Fibroblast of skin of left quadriceps (primary cell): Measurements from ENCODE around the gene TNFAIP8.
"Not testable (repeated sequence)": the region's sequence is repeated elsewhere in the genome, so short reads cannot be mapped to it uniquely, and the experiment has no call there.

Experiments
- DNase-seq, 2 experiments: peaks; one replicate each; pipeline ENCODE4 v3.0.0-alpha.2; 2013; ENCODE audit warnings: low read depth in 2 of 2

TNFAIP8 gene

DNA sequence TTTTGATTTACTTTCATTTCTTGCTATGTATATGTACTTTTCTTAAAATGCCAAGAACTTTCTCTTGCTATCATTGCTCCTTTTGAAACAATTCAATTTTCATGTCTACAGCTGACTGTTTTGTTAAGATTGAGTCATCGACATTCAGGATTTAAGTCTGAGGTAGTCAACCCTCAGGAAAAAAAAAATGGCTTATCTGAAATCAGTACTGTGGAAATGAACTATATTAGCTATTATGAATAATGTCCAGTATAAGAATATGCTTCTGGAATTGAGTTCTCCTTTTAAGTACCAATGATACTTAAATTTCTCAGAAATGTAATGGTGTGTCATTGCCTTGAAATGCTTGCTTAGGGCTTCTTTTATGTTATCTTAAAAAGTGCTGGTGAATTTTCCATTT is 37.9 kb downstream of the TNFAIP8 start:
- DNase-seq = peak; percentile 37 to 49

DNA sequence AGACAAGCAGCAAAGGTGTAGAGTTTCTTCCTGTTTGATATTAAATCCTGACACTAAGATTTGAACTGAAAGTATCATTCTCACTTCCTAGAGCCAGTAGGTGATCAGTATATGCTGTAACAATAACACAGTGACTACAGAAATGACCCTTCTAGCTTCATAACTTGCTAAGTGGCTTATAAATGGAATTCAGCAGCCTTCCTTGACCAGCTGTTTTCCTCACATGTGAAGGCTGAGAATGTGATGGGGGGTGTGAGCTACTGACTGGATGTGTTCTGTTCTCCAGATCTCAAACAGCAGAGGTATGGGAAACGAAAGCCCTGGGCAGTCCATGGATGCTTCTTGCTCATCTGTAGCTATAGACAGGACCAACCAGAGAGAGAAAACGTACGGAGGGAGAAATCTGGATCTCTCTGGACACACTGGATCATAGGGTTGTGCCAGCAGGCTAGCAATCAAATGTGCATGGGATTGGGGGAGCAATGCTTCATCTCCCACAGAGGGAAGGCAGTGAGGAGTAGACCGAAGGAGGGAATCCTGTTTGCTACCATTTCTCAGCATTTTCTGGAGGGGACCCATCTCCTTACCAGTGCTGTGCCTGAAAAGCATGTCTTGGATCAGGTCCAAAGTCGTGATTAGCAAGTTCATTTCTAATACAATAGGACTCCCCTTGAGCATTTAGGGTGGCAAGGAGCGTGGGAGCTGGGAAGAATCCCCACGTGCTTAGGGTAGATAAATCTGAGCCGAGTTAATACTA is 39.4 kb downstream of the TNFAIP8 start:
- no peak for DNase-seq

DNA sequence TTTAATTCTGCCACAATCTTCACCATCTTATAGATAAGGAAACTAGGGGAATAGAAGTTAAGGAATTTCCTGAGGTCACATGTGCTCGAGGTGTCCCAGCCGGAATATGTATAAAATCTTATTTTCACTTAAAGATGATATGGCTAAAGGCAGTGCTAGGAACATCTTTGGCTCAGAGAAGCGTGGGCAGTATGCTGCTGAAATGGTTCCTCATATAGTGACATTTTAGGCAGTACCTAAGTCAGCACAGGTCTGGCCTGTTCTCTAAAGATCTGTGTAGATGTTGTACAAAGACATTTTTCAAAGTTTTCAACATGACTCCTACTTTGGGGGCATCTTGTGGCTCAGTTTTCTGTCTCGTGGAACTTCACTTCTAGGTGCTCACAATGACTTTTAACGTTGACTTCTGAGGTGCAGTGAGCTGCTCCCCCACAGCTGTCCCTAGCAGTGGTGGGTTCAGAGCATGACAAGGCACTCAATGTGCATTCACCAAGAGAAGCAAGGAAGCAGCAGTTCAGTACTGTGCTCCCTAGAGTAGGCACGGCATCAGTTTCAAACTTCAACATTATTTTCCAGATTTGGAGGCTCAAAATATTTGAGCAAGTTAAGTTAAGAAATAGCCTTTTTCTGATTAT is 40.3 kb downstream of the TNFAIP8 start:
- DNase-seq = no peak

DNA sequence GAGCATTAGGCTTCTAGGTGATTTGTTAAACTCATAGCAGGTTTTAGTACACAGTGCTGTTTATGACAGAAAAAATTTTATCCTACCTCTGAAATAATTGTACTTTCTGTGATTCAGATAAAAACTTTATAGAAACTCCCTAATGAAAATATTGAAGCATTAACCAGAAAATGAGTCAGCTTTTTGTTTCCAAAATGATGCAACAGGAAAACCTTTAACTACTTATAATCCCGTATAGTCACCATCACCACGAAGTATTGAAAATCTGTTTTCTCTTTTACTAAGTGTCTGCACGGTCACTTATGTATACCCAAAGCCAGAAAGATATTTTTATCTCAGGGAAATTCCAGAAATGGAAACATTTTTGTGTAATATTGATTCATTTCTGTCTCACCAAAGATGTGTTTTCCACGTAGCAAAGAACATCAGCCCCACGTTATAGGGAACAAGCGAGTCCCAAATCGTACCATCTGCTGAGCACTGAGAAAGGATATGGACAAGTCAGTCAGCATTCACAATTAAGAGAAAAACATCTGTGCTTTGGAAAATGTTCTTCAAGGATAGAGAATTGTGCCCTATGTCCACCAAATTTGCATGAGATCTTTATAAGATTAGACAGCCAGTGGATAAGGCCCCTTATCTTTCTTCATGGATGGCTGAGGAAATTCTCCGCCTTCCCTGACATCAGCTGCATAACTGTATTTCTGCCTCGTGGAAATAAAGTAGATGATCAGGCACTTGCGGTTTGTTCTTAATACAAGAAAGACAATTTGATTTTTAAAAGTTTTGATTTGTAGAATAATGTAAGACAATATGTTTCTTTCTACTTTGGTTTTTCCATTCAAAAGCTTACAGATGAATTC is 41.9 kb downstream of the TNFAIP8 start:
- DNase-seq = peak; percentile 71 to 76

DNA sequence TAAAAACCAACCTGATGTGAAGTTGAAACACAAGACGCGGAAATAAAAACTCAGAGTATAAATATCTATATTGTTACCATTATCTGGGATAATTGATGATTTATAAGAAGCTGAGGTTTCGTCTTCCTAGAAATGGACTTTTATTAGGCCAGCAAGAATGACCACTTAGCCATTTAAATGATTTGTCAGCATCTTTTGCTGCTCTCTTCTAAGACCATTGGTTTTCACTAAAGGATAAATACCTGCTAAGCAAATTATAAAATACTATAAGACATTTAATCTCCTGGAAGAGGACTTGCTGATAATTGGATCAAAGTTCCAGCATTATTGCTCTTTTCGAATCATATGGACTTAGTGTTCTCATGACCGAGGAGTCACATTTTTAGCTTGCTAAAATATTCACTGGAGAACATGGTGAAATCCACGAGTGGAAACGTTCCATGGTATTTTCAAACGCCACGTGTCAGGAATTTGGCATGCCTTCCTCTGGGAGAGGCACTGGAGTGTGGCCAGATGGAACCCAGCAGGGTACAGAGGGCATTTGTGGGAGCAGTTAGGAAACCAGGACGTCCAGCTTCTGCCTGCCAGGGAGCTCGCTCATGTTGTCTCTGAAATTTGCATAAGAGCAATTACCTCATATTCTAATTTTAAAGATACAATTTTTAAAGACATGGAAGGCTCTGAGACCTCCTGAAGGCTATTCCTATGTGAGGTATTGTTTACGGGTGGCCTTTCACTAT is 43.1 kb downstream of the TNFAIP8 start:
- no peak for DNase-seq

DNA sequence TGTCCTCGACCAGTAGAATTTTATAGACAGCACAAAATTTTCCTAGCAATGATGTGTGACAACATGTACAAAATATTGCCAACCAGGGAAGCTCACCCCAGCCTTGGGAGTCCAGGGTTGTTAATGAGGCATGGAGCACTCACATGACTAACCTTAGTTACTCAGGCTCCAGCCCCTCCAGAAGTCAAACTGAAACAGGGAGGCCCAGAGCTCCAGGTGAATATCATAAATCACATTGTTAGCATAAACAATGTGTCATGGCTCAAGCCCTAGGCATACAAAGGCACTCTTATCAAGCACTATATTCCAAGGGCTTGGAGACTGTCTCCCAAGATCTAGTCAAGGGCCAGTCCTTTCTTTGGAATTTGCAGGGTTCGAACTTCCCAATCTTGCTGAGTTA is 44.4 kb downstream of the TNFAIP8 start:
- no peak for DNase-seq

DNA sequence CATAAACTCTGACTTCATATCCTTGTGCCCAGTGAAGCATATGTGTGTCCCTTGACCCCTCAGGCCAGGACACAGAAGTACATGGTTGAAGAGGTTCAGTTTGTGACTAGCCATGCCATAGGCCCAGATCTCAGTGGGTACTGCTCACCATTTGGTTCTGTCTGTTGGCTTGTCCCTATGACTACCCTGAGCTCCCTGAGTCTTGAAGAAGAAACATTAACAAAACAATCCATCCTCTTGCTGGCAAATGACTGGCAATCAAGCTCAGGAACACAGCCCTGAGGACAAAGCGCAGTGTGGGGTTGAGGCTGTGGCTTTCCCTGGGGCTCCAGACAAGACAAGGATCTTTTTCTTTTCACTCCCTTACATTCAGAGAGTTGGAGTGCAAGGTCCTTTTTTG is 46.3 kb downstream of the TNFAIP8 start:
- no peak for DNase-seq

DNA sequence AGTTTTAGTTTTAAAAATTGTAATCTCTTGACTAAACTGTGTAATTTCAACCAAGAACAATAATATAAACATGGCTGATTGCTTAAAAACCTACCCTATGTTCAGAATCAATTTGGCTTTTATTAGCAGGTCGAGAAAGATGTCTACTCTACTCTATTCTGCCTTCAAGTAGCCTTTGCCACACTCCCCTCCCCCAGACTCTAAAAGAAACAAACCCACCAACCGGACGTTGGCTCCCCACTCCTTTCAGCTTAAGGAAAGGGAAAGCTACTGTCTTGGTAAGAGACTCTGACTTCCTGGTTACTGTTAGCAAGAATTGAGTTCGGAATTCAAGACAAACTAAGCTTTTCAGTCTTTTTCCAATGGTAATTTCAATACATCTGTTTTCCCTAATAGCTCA is 46.7 kb downstream of the TNFAIP8 start:
- no peak for DNase-seq

DNA sequence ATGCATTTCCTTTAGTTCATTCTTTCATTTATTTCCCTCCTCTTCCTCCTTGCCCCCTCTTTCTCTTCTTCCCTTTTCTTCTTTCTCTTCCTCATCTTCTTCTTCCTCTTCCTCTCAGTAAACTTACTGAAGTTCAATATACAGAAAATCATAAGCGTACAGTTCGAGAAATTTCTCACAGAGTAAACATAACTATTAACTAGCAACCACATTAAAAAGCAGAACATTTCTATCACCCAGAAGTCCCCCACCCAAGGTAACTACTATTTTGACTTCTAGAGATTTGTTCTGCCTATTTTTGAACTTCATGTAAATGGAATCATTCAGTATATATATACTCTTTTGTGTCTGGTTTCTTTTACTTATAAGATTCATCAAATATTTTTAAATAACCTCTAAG is 48.2 kb downstream of the TNFAIP8 start:
- DNase-seq = no peak

DNA sequence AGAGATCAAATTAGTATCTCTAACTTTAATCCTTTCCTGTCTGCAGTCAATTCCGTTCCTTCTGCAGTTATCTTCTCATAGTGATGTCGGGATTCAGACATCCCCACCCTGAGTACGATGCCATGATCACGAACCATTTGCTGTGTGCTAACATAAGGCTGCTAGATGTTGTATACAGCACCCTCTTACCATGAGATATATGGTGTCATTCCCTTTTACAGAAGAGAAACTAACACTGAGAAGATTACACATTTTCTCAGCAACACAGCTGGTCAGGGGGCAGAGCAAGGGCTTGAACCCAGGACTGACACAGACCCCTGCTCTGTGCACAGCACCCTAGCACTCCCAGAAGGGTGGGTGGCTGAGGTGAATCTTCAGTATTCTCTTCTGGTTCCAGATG is 49.6 kb downstream of the TNFAIP8 start:
- no peak for DNase-seq

DNA sequence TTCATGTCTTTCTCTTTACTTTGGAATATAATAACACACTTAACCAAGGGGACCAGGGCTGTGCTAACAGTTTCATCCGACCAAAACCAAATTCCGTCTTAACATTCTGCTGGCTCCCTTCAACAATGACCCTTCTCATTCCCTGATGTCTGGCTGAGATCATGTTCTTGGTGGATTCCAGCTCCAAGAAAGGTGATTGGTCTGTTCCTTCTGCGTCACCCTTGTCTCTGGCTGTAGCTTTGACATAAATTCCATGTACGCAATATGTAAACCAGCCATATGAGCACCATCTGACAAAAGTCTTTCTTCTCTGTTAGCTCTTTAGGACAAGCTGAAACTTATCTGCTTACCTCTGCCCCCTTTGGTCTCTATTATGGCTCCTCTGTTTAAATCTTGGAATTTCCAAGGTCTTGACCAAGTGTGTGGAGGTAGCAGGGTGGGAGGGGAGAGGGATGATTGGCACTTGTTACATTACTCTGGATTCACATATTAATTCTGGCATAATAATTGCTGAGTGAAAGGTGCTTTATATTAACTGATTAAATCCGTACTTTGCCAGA is 50.8 kb downstream of the TNFAIP8 start:
- no peak for DNase-seq

DNA sequence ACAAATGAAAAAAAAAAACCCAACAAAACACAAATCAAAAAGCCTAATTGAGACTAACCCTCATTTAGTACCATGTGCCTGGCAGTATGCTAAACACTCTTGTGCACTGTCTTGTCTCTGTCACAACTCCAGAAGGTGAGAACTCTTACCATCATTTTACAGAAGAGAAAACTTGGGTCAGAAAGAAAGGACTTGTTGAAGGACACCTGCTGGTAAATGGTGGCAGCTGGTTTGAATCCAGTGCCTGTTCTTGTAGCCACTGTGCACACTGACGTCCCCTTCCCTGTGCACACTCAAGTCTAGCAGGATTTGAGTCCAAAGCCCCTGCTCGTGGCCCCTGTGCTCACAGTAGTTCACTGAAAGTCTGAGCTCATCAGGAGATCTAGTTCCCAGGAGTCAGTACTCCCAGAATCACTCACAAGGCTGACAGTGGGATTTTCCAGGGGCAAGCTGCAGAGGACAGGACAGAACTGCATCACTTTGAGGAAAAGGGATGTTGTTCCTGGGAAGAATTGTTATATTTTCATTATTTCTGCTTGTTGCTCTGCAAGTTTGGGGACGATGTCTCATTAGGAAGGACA is 53.5 kb downstream of the TNFAIP8 start:
- DNase-seq = no peak

DNA sequence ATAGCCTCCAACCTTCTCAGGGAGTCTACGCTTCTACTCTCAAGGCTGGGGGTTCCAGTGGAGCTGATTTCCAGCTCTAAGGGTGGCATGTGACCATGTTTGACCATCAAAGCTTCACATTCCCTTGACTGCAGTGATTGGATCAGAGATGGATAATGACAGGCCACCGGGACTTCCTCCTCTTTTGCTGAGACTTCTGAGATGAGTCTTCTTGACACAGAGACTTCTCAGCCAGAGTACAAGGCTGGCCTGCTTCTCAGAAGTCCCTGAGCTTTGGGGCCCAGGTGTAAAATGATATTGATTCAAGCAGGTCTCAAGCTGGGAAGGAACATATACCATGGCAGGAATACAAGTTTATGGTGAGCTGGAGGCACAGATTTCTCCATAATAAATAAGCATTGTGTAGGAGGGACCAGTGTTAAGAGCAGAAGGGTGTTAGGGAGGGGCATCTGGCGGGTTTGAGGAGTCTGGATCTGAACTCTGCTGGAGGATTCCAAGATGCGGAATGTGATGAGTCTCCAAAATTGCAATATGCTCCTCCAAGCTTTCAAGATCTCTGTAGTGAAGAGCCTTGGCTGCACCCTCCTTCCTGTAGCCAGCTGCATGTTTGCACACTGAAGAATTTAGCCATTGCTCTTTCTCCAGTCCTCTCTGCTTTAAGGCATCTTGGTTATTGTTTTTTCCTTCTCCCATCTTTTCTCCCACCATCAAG is 54.8 kb downstream of the TNFAIP8 start:
- no peak for DNase-seq

DNA sequence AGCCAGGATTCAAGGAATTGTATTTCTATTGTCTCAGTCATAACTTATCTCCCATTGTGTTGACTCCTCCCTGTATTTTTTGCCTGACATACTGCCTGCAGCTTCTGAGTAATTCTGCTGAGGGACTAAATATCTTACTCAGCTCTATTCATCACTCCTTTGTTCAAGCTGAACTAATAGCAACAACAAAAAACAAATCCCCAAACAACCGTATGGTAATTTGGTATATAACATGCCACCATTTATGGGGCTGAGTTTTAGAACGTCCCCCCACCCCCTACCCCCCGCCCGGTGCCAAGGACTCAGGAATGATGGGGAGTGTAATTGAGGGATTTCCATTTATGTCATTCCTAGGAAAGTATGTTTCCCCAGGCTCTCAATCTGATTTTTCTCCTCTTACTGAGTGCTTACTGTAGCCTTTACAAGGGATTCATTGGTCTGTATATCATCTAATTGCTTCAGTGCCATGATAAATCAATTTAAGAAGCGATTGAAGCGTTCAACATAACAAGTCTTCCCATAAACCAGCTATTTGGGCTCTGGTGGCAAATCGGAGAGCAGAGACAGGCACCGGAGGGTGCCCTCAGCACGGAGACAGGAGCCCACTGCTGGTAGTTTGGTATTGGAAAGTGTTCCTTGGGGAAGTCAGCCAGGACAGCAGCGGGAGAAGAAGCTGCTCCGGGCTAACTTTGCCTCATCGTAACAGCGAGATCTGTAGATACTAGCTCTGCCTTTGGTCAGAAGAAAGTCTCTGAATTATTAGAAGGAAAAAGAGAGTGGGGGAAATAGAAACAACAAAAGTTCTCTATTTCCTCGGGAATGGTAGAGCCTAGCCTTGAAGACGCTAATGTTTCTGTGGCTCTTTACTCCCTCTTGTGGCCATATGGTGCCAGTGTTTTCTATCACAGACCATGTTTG is 55.8 kb downstream of the TNFAIP8 start:
- peak; percentile 55 to 59 for DNase-seq

DNA sequence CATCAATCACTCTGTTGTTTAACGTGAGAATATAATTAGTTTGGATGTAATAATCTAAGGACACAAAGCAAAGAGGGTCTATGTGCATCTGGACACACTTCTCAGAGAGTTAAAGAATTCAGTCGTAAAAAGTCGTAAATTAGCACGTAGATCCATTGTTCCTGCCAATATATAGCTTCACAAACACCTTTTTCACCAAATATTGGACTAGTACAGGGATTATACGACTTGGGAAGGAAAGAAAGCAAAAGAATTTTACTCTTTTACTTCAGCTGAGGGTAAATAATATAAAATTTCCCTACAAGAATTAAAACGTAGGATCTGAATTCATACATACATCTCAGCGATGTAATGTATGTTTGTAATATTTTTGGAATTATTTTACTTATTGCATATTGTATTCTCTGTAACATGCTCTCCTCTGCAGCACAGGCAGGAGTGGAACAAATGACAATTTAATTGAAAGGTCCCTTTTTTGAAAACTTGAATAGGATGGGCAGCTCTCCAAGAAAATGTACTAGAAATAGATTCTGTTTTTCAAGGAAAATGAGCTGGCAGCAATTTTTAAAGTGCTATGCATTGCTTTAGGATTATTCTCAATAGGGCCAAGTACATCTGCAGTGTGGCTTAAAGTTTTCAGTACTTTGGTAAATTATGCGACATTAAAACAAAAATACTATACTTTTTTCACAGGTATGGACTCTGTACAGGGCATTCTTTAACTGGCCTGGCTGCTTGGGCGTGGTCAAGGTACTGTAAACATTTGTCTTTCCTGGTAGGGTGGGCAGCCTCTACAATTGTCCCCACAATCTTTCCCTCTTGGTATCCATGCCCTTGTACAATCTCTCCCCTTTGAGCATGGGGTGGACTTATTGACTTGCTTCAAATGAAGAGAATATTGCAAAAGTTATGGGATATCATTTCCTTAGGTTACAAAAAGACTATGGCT is 56.7 kb downstream of the TNFAIP8 start:
- DNase-seq = no peak

DNA sequence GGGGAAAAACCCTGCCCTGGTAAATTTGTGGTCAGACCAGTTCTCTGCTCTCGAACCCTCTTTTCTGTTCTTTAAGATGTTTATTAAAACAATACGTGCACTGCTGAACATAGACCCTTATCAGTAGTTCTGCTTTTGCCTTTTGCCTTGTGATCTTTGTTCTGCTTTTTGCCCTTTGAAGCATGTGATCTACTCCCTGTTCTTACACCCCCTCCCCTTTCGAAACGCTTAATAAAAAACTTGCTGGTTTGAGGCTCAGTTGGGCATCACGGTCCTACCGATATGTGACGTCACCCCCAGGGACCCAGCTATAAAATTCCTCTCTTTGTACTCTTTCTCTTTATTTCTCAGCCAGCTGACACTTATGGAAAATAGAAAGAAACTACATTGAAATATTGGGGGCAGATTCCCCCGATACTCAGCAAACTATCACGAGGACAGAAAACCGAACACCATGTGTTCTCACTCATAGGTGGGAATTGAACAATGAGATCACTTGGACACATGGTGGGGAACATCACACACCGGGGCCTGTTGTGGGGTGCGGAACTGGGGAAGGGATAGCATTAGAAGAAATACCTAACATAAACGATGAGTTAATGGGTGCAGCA is 58.4 kb downstream of the TNFAIP8 start:
- not testable (repeated sequence) for DNase-seq

DNA sequence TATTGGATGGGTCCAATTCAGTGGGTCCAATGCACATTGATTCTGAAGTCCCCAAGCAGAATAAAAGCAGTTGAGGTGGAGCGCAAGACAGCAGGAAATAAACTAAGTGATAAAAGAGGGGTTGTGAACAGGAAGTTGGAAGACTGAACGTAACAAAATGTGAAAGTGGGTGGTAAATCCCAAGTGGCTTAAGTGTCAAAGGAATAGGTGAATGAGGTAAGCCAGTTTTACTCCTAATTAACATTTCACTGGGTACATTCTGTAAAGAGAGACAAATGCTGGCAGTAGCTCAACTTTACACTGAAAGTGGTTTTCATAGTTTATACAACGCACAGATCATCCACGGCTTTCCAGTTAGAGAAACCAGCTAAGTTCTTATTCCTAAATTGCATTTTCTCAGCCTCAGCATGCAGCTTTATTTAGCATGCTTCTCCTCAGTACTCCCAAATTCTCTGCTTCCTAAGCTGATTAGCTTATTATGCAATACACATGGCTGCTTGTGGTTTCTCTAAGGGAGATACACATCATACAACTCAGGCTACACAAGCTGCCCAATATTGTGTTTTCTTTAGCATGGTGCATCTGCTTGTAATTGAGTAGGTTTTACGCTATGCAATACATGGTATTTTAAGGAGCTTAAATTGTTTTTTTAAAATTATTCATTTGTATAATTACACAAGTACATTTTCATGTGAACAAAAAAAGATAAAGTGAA is 62.2 kb downstream of the TNFAIP8 start:
- DNase-seq = peak; percentile 81
